Lower leg skin (tissue), 4 donors: ENCODE results near the gene COPZ2. TPM values are rescaled to one million over a fixed set of nuclear protein-coding genes. Genes with fewer than 3 reads are reported as not detected.
"Not testable (repeated sequence)": the region's sequence is repeated elsewhere in the genome, so short reads cannot be mapped to it uniquely, and the experiment has no call there.

Experiments used
- DNase-seq, 2 donors: peaks; one replicate each; pipeline ENCODE4 v3.0.0-alpha.2; 2019; ENCODE audit warnings: low spot score in 2 of 2
- H3K4me3 ChIP-seq: fragments of 200-600 bp; sonication (generic); 2 replicates; pipeline ENCODE4 v1.5.1; 2017; ENCODE audit warnings: mild to moderate bottlenecking, low read depth; ENCODE audit not compliant: poor library complexity, severe bottlenecking
- CTCF ChIP-seq, 3 donors: fragments of 450-650 bp; IDR thresholded peaks; one replicate each; pipeline ENCODE4 v1.5.1; 2016; ENCODE audit warnings: antibody characterized with exemption in 3 of 3, mild to moderate bottlenecking in 3 of 3, moderate library complexity in 2 of 3
- POLR2A ChIP-seq, 2 donors: fragments of 450-650 bp; IDR thresholded peaks; one replicate each; pipeline ENCODE4 v1.6.1; 2016 to 2017; ENCODE audit warnings: antibody characterized with exemption in 2 of 2, mild to moderate bottlenecking in 1 of 2, moderate library complexity in 1 of 2
- WGBS, 2 donors: methylation state at CpG; one replicate each; pipeline ENCODE4 v1.1.5; 2018; 5-methylcytosine and 5-hydroxymethylcytosine counted together
- intact Hi-C: fragments of 100-400 bp; cut with DNase I; formaldehyde crosslinking; loops from one replicate; pipeline ENCODE4 v1.15.0; 2023; ENCODE audit warnings: low total_unique reads
- total RNA-seq, 4 donors: library from RNA; depleted of rRNA; stranded (reverse); fragments of >200 nt; gene quantifications; one replicate each; pipeline ENCODE4 v1.1.0, GENCODE V29; 2016

Gene COPZ2
- total RNA-seq, 4 donors from 2014 or later = 9.1 to 16.9 (median 12.9) TPM

DNA sequence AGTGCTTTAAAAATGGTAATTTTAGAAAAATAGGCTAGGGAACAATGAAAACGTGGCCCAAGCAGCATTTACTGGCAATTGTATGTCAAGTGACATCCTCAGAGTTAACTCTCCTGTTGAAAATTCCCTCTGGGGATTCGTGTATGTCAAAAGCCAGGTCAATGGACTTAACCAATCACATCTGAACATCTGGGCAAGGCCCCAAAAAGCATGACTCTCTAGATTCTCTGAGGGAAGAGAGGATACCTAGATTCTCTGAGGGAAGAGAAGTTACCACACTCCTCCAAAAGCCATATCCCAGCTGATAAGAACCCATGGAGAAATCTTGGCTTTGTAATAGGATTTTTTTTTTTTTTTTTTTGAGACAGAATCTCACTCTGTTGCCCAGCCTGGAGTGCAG lies 34.1 kb upstream of the COPZ2 start:
- intact Hi-C loops = no loop called here
- no peak for DNase-seq
- 45 to 48% methylated on average over 2 of the region's 2 CpGs for WGBS, 2 donors
- no peak overlapping the region for H3K4me3 ChIP-seq
- no peak for TF ChIP-seq CTCF (IDR thresholded peaks at IDR 0.05)
- TF ChIP-seq POLR2A (IDR thresholded peaks at IDR 0.05) = no peak

GRCh38 chr17:48070195-48070594 lies 32.6 kb upstream of the COPZ2 start:
- intact Hi-C loops = no loop called here
- no peak overlapping the region for H3K4me3 ChIP-seq
- TF ChIP-seq POLR2A (IDR thresholded peaks at IDR 0.05) (no peak), CTCF (IDR thresholded peaks at IDR 0.05) (no peak)
- DNase-seq = no peak
- WGBS, 2 donors = 51 to 62% methylated on average over 2 of the region's 2 CpGs

- intact Hi-C loops = loop anchor here (2.0 kb wide), 1 partner anchor 218 kb away; the partner anchor contains the start of gene SP6
- no peak for DNase-seq
- H3K4me3 ChIP-seq = no peak overlapping the region
- no peak for TF ChIP-seq CTCF (IDR thresholded peaks at IDR 0.05)
- no peak for TF ChIP-seq POLR2A (IDR thresholded peaks at IDR 0.05)
- 66 to 67% methylated on average over 3 of the region's 3 CpGs for WGBS, 2 donors
Measured at GRCh38 chr17:48068491-48068961, 30.9 kb upstream of the COPZ2 start.

- not testable (repeated sequence) for DNase-seq
- intact Hi-C loops = loop anchor here (2.0 kb wide), 1 partner anchor 217 kb away; the partner anchor contains the start of gene SP6
Measured at GRCh38 chr17:48067808-48068207, 30.2 kb upstream of the COPZ2 start.

DNA sequence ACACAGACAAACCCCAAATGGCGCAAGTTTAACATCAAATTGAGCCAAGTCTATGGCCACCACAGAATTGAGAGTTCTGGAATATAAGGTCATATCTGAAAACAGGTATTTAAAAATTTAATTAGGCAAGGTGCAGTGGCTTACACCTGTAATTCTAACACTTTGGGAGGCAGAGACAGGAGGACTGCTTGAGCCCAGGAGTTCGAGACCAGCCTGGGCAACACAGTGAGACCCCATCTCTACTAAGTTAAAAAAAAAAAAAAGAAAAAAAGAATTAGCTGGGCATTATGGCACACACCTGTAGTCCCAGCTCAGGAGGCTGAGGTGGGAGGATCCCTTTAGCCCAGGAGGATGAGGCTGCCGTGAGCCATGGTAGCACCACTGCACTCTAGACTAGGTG lies 29.6 kb upstream of the COPZ2 start:
- intact Hi-C loops = no loop called here
- no peak overlapping the region for H3K4me3 ChIP-seq
- DNase-seq = no peak
- WGBS, 2 donors = 81 to 86% methylated on average over 3 of the region's 3 CpGs
- TF ChIP-seq CTCF (IDR thresholded peaks at IDR 0.05) (no peak), POLR2A (IDR thresholded peaks at IDR 0.05) (no peak)

More at GRCh38 chr17:48067808-48068207, 30.2 kb upstream of the COPZ2 start:
- 38 to 51% methylated on average over 2 of the region's 2 CpGs for WGBS, 2 donors
- H3K4me3 ChIP-seq = not testable (repeated sequence)

- 59 to 76% methylated on average over 1 of the region's 1 CpG for WGBS, 2 donors
- intact Hi-C loops = no loop called here
- H3K4me3 ChIP-seq = no peak overlapping the region
- no peak for DNase-seq
- no peak for TF ChIP-seq CTCF (IDR thresholded peaks at IDR 0.05)
- no peak for TF ChIP-seq POLR2A (IDR thresholded peaks at IDR 0.05)
Measured at GRCh38 chr17:48066656-48067055, 29.1 kb upstream of the COPZ2 start.
